IMR-90 (cell line): Measurements from ENCODE around the gene SDCCAG8.

Source experiments
- BHLHE40 ChIP-seq: fragments of 150-350 bp; IDR thresholded peaks from 2 replicates; pipeline ENCODE4 v1.6.1; 2016; ENCODE audit warnings: mild to moderate bottlenecking, low read depth, low read length
- CEBPB ChIP-seq: IDR thresholded peaks from 2 replicates; pipeline ENCODE4 v1.6.1; 2012; ENCODE audit warnings: low read depth, low read length, improper control_type of control experiment
- CTCF ChIP-seq: conservative IDR thresholded peaks from 2 replicates; pipeline ENCODE4 v1.5.1; 2012; ENCODE audit warnings: mild to moderate bottlenecking, low read depth, low read length, improper control_type of control experiment
- FOS ChIP-seq: fragments of 150-350 bp; IDR thresholded peaks from 2 replicates; pipeline ENCODE4 v1.6.1; 2016; ENCODE audit warnings: low read depth, low read length
- POLR2A ChIP-seq: IDR thresholded peaks from 2 replicates; pipeline ENCODE4 v1.6.1; 2012; ENCODE audit warnings: mild to moderate bottlenecking, low read depth, low read length
- RAD21 ChIP-seq: IDR thresholded peaks from 2 replicates; pipeline ENCODE4 v1.6.1; 2012; ENCODE audit warnings: low read length, improper control_type of control experiment
- RCOR1 ChIP-seq: IDR thresholded peaks from 2 replicates; pipeline ENCODE4 v1.6.1; 2012; ENCODE audit warnings: mild to moderate bottlenecking, low read length, improper control_type of control experiment; ENCODE audit not compliant: insufficient replicate concordance
- SMC3 ChIP-seq: fragments of 150-350 bp; IDR thresholded peaks from 2 replicates; pipeline ENCODE4 v1.6.1; 2016; ENCODE audit warnings: low read depth, mild to moderate bottlenecking, antibody characterized with exemption, low read length, moderate library complexity
- TF ChIP-seq, protein P1 (sequence below): fragments of 150-350 bp; IDR thresholded peaks from 2 replicates; pipeline ENCODE4 v1.6.1; 2017; ENCODE audit warnings: mild to moderate bottlenecking, antibody characterized with exemption, low read length, low read depth

GRCh38 chr1:243475966-243476365, 220.1 kb downstream of the SDCCAG8 start:
- peak; percentile 65 for TF ChIP-seq SMC3
- peak; percentile 53 for TF ChIP-seq CTCF
- no peak for TF ChIP-seq POLR2A
- TF ChIP-seq CEBPB = no peak
- TF ChIP-seq RAD21 = peak; percentile 71
- TF ChIP-seq, protein P1, sequence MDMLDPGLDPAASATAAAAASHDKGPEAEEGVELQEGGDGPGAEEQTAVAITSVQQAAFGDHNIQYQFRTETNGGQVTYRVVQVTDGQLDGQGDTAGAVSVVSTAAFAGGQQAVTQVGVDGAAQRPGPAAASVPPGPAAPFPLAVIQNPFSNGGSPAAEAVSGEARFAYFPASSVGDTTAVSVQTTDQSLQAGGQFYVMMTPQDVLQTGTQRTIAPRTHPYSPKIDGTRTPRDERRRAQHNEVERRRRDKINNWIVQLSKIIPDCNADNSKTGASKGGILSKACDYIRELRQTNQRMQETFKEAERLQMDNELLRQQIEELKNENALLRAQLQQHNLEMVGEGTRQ = no peak
- no peak for TF ChIP-seq RCOR1
- TF ChIP-seq FOS = no peak
- no peak for TF ChIP-seq BHLHE40
